NCI-H1930 (cell line): ENCODE results near the gene TIFAB.

Source experiments
- DNase-seq, 2 experiments: peaks; one replicate each; lab custom pipeline; 2025; lab: John Stamatoyannopoulos, UW

Gene TIFAB

GRCh38 chr5:135481909-135482311 is 29.8 kb upstream of the TIFAB start:
- no peak for DNase-seq

GRCh38 chr5:135481387-135481786 is 29.2 kb upstream of the TIFAB start:
- no peak for DNase-seq

- DNase-seq, result no peak
Observed at GRCh38 chr5:135480511-135480910, 28.4 kb upstream of the TIFAB start.

GRCh38 chr5:135478938-135479337 is 26.8 kb upstream of the TIFAB start:
- no peak for DNase-seq

GRCh38 chr5:135477613-135478066 is 25.5 kb upstream of the TIFAB start:
- no peak for DNase-seq

- no peak for DNase-seq
Observed at GRCh38 chr5:135476615-135477581, 24.7 kb upstream of the TIFAB start.

GRCh38 chr5:135473956-135474670 is 22.0 kb upstream of the TIFAB start:
- no peak for DNase-seq

- no peak for DNase-seq
Observed at GRCh38 chr5:135472141-135472540, 20.0 kb upstream of the TIFAB start.

- no peak for DNase-seq
Observed at GRCh38 chr5:135471726-135472125, 19.6 kb upstream of the TIFAB start.

- no peak for DNase-seq
Observed at GRCh38 chr5:135469911-135470310, 17.8 kb upstream of the TIFAB start.

GRCh38 chr5:135468541-135468940 is 16.4 kb upstream of the TIFAB start:
- DNase-seq, result no peak

GRCh38 chr5:135467871-135468485 is 15.8 kb upstream of the TIFAB start:
- no peak for DNase-seq

- DNase-seq, result no peak
Observed at GRCh38 chr5:135467051-135467625, 15.0 kb upstream of the TIFAB start.

GRCh38 chr5:135466178-135467050 is 14.3 kb upstream of the TIFAB start:
- DNase-seq, result peak; percentile 6 to 46

GRCh38 chr5:135465391-135466122 is 13.4 kb upstream of the TIFAB start:
- no peak for DNase-seq

GRCh38 chr5:135462304-135462703 is 10.2 kb upstream of the TIFAB start:
- peak; percentile 24 to 28 for DNase-seq

GRCh38 chr5:135461481-135462151 is 9.5 kb upstream of the TIFAB start:
- no peak for DNase-seq

GRCh38 chr5:135460246-135461033 is 8.3 kb upstream of the TIFAB start:
- DNase-seq, result no peak

GRCh38 chr5:135458921-135459331 is 6.8 kb upstream of the TIFAB start:
- no peak for DNase-seq
